Measurements from ENCODE around the gene LURAP1L.

The LURAP1L gene

GRCh38 chr9:12813960-12814876 is 39.4 kb downstream of the LURAP1L start:
- peak; percentile 98 for DNase-seq

DNA sequence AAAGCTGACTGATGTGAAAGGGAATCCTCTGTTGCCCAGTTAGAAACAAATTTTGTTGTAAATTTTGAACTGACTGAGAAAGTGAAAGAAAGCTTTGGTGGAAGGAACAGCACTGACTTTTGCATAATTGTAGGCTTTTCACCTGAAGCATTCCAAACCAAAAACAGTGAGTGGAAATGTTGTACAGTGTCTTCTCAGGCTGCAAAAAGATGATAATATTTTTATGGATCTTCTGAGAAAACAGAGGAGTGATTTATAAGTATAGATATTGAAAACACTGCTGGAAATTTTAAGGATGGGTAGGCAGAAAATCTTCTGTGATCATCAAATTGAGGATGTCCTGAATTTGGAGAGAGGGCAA is 40.0 kb downstream of the LURAP1L start:
- DNase-seq: no peak

GRCh38 chr9:12815888-12816287 is 41.1 kb downstream of the LURAP1L start:
- no peak for DNase-seq

- no peak for DNase-seq
Observed at GRCh38 chr9:12816656-12817101, 41.9 kb downstream of the LURAP1L start.

DNA sequence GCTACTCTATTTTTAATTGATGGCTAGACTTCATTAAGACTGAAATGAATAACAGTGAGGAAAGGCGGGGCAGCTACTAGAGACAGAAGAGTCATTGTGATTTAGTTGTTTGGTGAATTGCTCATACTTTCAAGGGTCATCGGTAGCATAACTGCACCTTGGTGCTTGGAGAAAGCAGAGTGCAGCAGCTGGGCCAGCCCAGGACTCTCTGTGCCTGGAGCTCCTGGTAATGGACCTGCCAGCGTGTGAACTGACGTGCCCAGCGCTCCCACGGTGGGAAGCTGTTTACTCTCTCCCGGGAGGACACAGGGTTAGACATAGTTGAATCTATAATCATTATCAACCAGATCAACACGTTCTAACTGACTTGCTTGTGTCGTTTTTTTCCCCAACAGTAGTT is 42.9 kb downstream of the LURAP1L start:
- DNase-seq: no peak

DNA sequence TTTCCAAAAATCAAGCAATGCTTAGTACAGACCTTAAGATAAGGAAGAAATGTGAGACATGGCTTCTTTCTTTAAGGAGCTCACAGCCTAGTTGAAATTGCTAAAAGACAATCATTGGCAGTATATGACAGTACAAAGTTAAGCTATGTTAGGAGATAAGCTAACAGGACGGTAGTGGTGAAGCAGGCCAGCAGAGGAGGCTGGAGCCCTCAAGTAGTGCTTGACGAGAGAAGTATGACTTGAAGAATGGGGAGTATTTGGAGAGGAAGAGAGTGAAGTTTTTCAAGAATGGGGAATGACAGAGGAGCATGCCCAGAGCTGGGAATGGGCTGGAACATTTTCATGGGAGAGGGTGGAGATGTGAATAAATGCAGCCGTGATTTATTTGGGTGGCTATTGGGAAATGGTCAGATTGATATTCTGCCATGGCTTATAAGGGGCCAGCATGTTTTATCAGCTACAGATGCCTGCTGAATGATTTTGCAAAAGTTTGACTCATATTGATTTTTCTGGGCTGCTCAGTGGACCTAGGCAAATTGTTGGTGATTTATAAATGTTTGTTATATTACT is 43.7 kb downstream of the LURAP1L start:
- DNase-seq: no peak

DNA sequence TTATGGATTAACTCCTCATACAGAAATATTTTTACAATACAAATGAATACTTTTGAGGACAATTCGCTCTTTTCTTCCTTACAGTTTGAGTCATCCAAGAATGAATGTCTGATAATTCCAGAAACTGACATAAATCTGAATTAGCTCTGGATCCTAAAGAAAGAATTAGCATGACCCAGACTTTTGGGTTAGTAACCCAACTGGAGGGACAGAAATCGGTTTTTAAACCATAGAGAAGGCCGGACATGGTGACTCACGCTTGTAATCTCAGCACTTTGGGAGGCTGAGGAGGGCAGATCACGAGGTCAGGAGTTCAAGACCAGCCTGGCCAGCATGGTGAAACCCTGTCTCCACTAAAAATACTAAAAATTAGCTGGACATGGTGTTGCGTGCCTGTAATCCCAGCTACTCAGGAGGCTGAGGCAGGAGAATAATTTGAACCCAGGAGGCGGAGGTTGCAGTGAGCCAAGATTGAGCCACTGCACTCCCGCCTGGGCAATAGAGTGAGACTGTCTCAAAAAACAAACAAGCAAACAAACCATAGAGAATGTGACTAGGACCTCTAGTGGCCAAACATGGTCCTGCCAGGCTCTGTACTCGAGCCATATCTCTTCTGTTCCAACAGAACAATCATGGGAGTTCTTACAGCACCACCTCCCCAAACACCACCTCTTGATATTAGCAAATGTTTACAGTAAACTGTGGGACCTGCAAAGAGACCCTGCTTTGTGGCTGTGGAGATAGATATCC is 44.8 kb downstream of the LURAP1L start:
- no peak for DNase-seq

DNA sequence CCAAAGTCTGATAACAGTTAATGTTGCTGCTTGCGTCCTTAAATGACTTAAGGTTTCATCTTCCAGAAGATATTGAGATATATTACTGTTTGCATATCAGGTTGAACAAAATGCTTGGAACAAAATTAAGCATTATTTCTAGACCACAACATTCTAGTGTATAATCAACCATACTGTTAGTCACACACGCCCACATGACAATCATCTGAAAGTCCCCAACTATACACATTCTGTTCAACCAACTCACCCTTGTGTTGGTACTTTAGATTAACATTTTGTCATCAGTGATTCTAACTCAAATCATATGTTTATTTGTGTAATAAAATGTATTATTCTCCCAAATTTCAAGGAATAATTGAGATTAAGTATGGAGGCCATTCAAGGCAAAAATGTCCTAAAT is 47.3 kb downstream of the LURAP1L start:
- no peak for DNase-seq

DNA sequence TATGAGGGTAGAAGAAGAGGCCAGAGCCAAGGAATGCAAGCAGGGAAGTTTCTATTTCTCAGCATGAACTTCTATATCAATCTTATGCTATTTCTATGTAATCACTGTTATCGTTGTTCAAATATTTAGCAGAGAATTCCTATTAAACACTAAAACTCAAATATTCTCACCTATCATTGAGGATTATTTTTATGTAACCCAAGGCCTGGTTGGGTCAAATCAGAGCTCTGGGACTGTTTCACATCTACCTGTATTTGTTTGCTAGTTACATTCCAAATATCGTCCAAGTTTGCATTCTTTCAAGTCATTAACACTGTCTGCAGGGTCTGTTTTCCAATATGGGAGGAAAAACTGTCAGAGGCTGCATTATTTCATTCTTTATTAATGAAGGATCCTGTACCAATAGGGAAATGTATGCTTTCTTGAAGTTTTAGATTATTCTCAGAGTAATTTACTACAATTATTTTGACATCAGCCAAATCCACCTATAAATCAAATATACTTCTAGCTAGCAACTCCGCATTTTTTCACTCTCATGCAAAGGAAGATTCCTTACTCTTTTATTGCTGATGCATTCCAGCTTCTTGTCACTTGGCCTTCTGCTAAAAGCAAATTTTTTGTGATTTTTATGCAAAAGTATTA is 52.2 kb downstream of the LURAP1L start:
- no peak for DNase-seq

- DNase-seq: no peak
Observed at GRCh38 chr9:12833701-12834100, 58.9 kb downstream of the LURAP1L start.

DNA sequence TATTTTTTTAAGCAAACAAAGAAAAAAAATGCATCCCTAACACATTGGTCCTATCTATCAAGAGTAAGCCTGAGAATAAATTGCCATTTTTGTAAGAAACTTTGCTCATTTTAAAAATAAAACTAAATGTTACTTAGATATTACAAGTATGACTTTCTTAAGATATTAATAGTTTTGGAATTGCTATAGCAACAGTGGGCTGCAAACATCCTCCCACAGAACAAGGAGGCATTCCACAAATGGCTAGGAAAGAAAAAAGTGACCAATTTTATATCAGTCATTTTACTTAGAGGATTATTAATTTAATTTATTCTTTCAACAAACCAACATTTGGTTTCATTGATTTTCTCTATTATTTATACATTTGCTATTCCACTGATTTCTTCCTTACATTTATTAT is 63.7 kb downstream of the LURAP1L start:
- no peak for DNase-seq

DNA sequence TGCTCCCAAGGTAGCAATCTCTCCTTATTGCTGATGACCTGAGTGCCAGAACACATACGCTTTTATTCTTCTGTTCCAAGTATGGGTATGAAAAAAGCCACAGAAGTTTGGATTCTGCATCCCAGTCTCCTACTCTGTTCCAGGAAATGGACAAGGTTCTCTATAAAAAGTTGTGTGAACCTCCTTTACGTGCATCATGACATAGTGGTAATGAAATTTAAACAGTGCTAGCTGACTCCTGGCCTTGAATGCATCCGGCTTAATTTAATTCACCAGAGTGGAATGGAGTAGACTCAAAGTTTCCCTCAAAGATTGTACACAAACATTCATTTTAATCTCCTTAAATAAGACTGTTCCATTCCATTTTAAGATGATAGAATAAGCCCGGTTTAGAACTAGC is 68.9 kb downstream of the LURAP1L start:
- DNase-seq: no peak

DNA sequence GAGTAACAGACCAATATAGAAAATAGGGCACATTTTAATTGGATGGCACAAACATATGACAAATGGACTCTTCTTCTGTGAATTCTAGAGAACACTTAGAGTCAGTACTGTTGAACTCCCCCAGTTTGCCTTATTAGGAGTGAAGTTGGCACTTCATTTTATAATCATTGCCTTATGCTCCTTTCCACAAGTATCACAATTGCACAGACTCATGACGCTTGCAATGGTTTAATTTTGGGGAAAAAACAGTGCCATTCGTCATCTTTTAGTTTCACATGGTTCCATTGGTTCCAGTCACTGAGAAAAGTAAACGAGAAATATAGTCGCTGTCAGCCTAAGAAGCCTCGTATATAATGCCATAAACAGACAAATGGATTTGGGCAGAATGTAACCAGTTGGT is 71.2 kb downstream of the LURAP1L start:
- no peak for DNase-seq

DNA sequence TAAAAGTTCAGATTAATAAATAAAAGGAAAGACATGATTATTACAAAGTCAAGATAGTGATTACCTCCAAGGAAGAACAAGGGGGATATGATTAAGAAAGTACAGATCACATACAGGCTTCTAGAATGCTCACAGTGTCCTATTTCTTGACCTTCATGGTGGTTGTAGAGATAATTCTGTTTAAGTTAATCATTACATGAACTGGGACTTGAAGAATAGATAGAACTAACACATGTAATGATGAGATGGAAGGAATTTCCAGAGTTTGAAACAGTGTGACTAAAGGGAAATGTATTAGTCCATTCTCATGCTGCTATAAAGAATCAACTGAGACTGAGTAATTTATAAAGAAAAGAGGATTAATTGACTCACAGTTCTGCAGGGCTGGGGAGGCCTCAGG is 72.7 kb downstream of the LURAP1L start:
- DNase-seq: no peak

DNA sequence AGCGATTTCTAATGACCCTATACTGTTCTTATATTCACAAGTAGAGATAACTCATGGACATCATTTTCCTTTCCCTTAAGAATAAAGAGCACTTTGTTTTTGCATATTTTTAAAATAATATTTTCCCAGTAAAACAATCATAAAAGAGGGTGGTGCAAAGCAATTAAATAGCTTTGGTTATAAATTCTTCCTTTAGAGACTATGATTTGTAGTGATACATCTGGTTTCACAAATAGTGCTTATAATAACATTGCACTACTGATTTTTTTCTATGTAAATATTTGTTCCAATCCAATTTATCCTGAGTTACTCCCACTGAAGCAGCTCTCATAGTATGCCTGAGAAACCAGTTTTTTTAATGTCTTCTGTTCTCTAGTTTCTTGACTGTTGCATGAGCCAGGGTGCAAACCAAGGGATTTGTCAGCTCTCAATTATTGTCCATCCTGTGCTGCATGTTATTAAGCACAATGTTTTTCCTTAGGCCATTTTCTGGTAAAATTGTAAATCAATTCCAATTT is 74.7 kb downstream of the LURAP1L start:
- DNase-seq: no peak

GRCh38 chr9:12851341-12852090 is 76.7 kb downstream of the LURAP1L start:
- DNase-seq: no peak

DNA sequence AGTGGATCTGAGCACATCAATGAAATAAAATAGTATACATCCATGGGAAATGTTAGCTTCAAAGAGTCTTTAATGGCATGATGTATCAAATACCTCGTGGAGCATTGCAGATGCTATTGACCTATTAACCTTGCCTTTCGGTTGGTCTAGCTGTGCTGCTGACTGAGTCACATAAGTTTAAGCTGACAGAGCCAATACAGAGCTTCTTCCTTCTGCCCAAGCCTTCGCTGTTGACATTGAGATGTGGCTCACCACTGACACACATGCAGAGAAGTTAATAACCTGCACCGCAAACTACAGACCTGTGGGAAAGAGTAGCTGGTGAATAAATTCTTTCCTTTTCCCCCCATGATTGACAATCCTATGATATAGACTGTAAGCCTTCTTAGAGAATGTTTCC is 78.2 kb downstream of the LURAP1L start:
- DNase-seq: no peak

DNA sequence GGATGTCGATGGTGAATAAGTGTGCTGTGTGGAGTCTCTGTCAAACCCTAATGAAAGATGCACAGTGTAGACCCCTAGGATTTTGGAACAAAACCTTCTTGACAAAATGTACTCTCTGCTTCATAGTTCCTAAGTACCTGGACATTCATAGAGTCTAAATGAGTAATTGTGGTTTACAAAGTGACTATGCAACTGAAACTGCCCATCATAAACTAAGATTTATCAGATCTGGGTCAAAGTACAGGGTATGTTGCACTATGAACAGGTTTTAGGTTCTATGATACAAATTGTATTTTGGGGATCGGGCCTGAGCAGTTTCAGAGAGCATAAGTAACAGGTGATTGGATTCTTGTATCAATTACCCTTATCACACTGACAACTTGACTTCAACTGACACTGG is 79.4 kb downstream of the LURAP1L start:
- DNase-seq: no peak

DNA sequence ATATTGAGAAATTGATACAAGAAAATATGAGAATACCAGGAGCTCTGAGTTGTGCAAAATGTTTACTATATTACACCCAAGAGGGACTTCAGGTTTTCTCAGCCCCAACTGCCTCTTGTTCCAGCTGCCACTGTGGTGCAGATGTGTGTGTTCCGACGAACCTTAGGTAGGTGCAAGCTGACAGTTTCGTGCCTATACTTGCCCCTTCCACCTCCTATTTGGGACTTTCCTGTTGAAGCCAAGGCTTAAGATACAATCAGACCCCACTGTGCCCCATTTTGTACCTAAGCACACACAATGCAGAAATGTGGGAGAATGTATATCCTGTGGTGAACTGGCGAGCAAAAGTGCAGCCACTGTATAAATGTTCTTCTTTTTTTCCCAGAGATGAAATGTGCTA is 80.2 kb downstream of the LURAP1L start:
- DNase-seq: no peak

DNA sequence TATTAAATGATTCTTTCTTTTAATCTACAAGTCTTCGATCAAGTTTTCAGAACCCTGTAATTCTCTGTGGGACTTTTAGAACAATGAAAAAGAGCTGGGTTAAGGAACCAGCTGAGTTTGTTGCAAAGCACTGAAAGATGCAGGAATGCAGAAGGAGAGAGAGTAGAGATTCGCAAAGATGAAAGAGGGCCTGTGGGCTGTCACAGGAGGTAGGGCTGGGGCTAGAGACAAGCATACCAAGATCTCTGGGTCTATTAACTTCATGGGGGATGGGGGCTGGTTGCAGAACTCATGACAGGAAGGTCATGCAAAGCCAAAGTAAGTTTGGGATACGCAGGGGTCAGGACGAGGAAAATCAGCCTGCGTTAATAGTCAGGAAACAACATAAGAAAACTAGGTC is 81.8 kb downstream of the LURAP1L start:
- DNase-seq: no peak

- peak; percentile 75 for DNase-seq
Observed at GRCh38 chr9:12859704-12860251, 85.0 kb downstream of the LURAP1L start.

- DNase-seq: no peak
Observed at GRCh38 chr9:12860998-12861397, 86.2 kb downstream of the LURAP1L start.

Measured in NCI-H226 (cell line).